Kidney epithelial cell (primary cell): ENCODE data around the gene VAV2. TPM values are rescaled to one million over a fixed set of nuclear protein-coding genes. Genes with fewer than 3 reads are reported as not detected.

ENCODE experiments used
- DNase-seq: peaks from one replicate; pipeline ENCODE4 v3.0.0-alpha.2; 2010; ENCODE audit warnings: low read depth
- H3K27me3 ChIP-seq: 2 replicates; pipeline ENCODE4 v1.6.0; 2011; ENCODE audit warnings: low read length; ENCODE audit not compliant: control insufficient read depth, insufficient read depth
- H3K36me3 ChIP-seq: 2 replicates; pipeline ENCODE4 v1.5.1; 2011; ENCODE audit warnings: low read length; ENCODE audit not compliant: control insufficient read depth, insufficient read depth
- H3K4me3 ChIP-seq: 2 replicates; pipeline ENCODE4 v1.5.1; 2011; ENCODE audit warnings: low read depth, mild to moderate bottlenecking, control low read depth, low read length
- CTCF ChIP-seq: IDR thresholded peaks from 2 replicates; pipeline ENCODE4 v1.5.1; 2011; ENCODE audit warnings: mild to moderate bottlenecking, moderate library complexity, low read length, control low read depth, inconsistent platforms; ENCODE audit not compliant: insufficient read depth, poor library complexity, severe bottlenecking
- total RNA-seq: library from RNA; depleted of rRNA; stranded (reverse); fragments of >200 nt; gene quantifications from 2 replicates; pipeline ENCODE4 v1.2.3, GENCODE V29; 2015

VAV2 gene
- total RNA-seq, 1 donor from 2014 or later = 37.8 TPM

DNA sequence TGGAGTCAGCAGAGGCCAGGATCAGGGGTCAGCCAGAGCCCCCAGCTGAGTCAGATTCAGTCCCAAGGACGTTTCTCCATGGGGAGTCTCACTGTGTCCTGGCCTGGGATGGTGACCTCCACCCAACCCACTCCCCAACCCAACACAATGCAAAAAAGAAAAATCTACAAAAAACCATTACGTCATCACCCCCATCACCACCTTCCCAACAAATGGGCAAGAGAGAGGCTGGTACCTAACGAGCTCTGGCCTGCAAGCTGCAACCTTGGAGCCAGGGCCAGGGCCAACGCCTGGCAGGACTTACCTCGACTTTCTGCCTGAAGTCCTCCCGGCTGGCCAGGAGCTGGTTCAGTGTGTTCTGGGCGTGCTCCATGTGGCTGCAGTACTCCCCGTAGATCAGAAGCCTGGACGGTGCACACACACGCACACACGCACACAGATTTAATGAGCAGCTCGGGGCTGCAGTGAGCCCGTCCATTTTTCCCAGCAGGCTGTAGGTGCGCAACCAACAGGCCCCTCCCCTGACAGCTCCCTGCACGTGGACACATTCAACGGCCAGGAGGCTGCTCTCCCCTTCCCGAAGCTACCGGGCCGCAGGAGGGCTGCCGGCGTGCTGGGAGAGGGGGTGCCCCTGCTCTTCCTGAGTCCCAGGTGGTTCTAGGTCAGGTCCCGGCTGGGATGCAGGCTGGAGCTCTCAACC is 194.6 kb downstream of the VAV2 start:
- Histone ChIP-seq H3K36me3 (peaks cover 3% of the 10 kb centered on the region), H3K27me3 (no peaks in the 10 kb centered on the region), H3K4me3 (no peak overlapping the region)
- TF ChIP-seq CTCF = no peak
- no peak for DNase-seq

DNA sequence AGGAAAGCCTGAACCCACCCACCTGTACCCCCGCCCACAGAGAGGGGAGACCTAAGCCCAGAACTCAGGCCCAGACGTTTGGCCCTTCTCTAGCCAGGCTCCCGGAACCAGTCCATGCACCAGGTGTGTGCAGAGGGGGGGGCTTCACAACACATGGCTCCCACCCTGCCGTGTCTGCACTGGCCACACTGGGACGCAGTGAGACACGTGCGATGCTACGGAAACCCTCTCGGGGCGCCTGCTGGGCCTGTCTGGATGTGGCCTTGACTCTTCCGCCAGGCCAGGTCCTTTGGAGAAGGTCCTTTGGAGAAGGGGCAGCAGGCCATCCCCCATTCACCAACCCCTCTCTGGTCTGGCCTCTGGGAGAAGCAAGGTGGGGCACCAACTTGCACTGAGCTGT is 195.6 kb downstream of the VAV2 start:
- DNase-seq = no peak
- H3K27me3 ChIP-seq = no peaks in the 10 kb centered on the region
- H3K36me3 ChIP-seq = peaks cover 5% of the 10 kb centered on the region
- no peak for TF ChIP-seq CTCF
- no peak overlapping the region for H3K4me3 ChIP-seq

DNA sequence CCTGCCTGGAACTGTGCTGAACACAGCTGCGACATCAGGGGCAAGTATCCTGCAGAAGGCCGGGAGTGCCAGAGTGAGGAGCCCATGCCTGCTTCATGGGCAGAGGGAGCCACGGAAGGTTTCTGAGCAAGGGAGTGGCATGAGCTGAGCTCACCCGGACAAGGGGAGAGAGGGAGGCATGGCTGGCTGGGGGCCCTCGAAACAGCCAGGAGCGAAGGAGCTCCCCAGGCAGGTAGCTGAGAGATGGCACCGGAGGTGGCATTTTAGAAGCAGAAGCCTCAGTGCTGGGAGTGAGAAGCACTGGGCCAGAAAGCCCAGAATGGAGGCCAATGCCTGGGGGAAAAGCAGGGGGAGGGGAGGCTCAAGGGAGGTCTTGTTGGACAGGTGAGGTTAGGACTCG is 197.1 kb downstream of the VAV2 start:
- Histone ChIP-seq H3K4me3 (no peak overlapping the region), H3K27me3 (no peaks in the 10 kb centered on the region), H3K36me3 (peaks cover 5% of the 10 kb centered on the region)
- no peak for DNase-seq
- no peak for TF ChIP-seq CTCF

DNA sequence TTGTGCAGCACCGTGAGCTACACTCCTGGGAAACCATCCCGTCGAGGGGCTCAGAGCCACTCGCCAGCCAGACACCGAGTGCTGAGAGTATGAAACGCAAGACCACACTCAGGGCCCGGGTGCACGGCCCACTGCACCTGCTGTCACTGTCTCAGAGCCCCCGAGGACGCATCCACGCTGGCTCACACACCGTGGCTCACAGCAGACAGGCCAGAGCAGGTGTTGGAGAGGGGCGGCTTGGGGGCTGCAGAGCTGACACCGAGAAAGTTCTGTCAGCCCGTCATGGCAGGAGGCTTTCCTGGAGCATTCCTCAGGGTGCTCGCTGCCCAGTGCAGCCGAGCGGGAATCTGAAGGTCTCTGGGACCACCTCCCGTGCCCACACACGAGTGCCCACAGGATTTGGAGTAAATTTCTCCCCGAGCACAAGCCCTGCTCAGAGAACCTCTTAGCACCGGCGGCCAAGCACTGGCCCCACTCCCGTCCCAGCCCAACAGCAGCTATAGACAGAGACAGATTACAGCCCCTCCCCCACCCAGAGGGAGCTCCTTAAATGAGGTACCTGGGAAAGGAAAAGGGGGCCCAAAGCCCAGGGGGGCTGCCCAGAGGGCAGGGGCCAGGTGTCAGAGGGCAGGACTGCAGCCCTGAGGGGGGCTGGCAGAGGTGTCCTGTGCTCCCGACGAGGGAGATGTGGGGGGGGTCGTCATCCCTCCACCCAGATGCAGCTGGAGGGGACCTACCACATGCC is 197.9 kb downstream of the VAV2 start:
- peaks cover 5% of the 10 kb centered on the region for H3K36me3 ChIP-seq
- TF ChIP-seq CTCF = no peak
- H3K27me3 ChIP-seq = no peaks in the 10 kb centered on the region
- DNase-seq = no peak
- H3K4me3 ChIP-seq = no peak overlapping the region

GRCh38 chr9:133793471-133793870 is 198.7 kb downstream of the VAV2 start:
- Histone ChIP-seq H3K36me3 (peaks cover 5% of the 10 kb centered on the region), H3K27me3 (no peaks in the 10 kb centered on the region), H3K4me3 (no peak overlapping the region)
- TF ChIP-seq CTCF = no peak
- DNase-seq = no peak
